ENCODE measurements around the gene SP3. TPM values are rescaled to one million over a fixed set of nuclear protein-coding genes. Genes with fewer than 3 reads are reported as not detected.

SP3 gene
- total and polyA plus RNA-seq, 2 experiments from 2014 or later: 24.1 to 110 TPM

DNA sequence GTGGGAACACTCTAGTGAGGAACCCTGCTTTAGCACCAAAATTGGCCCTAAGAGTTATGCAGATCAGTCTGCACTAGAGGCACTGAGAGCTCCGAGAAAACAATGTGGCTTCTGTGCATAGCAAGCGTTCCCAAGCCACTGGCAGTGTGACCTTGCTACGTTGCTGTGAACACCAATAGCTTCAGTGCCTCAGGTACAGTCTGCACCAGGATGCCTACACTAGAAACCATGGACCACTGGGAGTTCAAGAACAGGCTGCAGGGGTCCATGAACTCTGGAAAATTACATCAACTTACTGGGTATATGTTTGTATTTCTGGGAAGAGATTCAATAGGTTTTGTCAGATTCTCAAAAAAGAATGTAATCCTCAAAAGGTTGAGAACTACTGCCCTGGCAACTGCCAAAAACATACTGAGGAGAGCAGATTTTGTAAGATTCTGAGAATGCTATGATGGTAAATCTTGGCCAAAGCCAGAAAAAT, 18.3 kb upstream of the SP3 start:
- H3K4me1 Mint-ChIP-seq: peaks cover 12% of the 10 kb centered on the region
- Histone ChIP-seq H3K36me3 (ENCODE audit: insufficient read depth) (no peaks in the 10 kb centered on the region), H2AFZ (peak overlapping the region; percentile 60; the same call in 1 of the 2 replicates), H3F3A (replicated peaks; ENCODE audit: low read depth) (no peaks in the 10 kb centered on the region), H3K9me2 (ENCODE audit: insufficient read depth) (no peaks in the 10 kb centered on the region), H3K4me2 (no peak overlapping the region), H3K79me2 (replicated peaks; ENCODE audit: insufficient read depth) (no peaks in the 10 kb centered on the region), H4K20me1 (replicated peaks; ENCODE audit: insufficient read depth) (no peaks in the 10 kb centered on the region), H3K27me3 (ENCODE audit: insufficient read depth) (no peaks in the 10 kb centered on the region), H3K4me1 (ENCODE audit: insufficient read depth) (peaks cover 13% of the 10 kb centered on the region; the same call in 1 of the 2 replicates), H3K27ac (ENCODE audit: low read depth) (no peak overlapping the region), H3K4me3 (no peak overlapping the region)
- no peak overlapping the region for H3K27ac Mint-ChIP-seq
- no peaks in the 10 kb centered on the region for H3K27me3 Mint-ChIP-seq (ENCODE audit: insufficient read depth, low read depth, poor library complexity)
- no peaks in the 10 kb centered on the region for H3K36me3 Mint-ChIP-seq (ENCODE audit: low read depth)
- no peak for DNase-seq (ENCODE audit: low spot score)
- no peak for TF ChIP-seq POLR2AphosphoS5 (IDR thresholded peaks at IDR 0.05; ENCODE audit: low read depth)
- TF ChIP-seq, protein P1, sequence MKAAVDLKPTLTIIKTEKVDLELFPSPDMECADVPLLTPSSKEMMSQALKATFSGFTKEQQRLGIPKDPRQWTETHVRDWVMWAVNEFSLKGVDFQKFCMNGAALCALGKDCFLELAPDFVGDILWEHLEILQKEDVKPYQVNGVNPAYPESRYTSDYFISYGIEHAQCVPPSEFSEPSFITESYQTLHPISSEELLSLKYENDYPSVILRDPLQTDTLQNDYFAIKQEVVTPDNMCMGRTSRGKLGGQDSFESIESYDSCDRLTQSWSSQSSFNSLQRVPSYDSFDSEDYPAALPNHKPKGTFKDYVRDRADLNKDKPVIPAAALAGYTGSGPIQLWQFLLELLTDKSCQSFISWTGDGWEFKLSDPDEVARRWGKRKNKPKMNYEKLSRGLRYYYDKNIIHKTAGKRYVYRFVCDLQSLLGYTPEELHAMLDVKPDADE (IDR thresholded peaks at IDR 0.05): no peak
- TF ChIP-seq STAT1 (IDR thresholded peaks at IDR 0.05; ENCODE audit: unreplicated experiment): no peak
- TF ChIP-seq EZH2 (IDR thresholded peaks at IDR 0.05; ENCODE audit: low read depth, unreplicated experiment): no peak
- TF ChIP-seq EZH2phosphoT487 (IDR thresholded peaks at IDR 0.05; ENCODE audit: unreplicated experiment): no peak
- no peak for TF ChIP-seq NANOG (IDR thresholded peaks at IDR 0.05; ENCODE audit: borderline replicate concordance)
- TF ChIP-seq ZNF331 (CRISPR knock-in tag; IDR thresholded peaks at IDR 0.05; ENCODE audit: low read depth): no peak
- TF ChIP-seq, protein P2, sequence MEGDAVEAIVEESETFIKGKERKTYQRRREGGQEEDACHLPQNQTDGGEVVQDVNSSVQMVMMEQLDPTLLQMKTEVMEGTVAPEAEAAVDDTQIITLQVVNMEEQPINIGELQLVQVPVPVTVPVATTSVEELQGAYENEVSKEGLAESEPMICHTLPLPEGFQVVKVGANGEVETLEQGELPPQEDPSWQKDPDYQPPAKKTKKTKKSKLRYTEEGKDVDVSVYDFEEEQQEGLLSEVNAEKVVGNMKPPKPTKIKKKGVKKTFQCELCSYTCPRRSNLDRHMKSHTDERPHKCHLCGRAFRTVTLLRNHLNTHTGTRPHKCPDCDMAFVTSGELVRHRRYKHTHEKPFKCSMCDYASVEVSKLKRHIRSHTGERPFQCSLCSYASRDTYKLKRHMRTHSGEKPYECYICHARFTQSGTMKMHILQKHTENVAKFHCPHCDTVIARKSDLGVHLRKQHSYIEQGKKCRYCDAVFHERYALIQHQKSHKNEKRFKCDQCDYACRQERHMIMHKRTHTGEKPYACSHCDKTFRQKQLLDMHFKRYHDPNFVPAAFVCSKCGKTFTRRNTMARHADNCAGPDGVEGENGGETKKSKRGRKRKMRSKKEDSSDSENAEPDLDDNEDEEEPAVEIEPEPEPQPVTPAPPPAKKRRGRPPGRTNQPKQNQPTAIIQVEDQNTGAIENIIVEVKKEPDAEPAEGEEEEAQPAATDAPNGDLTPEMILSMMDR (conservative IDR thresholded peaks at IDR 0.05; ENCODE audit: low read depth in 2 of 2): no peak
- TF ChIP-seq CREB1 (CRISPR knock-in tag; IDR thresholded peaks at IDR 0.05; ENCODE audit: low read depth): no peak
- TF ChIP-seq ZNF462 (CRISPR knock-in tag; IDR thresholded peaks at IDR 0.05): no peak
- ATAC-seq: peak; percentile 82
- no peaks in the 10 kb centered on the region for H3K9me3 Mint-ChIP-seq
- no peak overlapping the region for H3K4me3 Mint-ChIP-seq

Measured in GM23338 (cell line).